BE2C (cell line): ENCODE measurements around the gene SLC35E2B.

Experiments used
- DNase-seq: peaks from one replicate; pipeline ENCODE4 v3.0.0-alpha.2; 2020
- H3K27me3 ChIP-seq: fragments of 250-450 bp; sonication (Bioruptor Pico); 2 replicates; pipeline ENCODE4 v1.5.1; 2020; ENCODE audit warnings: mild to moderate bottlenecking
- H3K36me3 ChIP-seq: fragments of 250-450 bp; sonication (Bioruptor Pico); 2 replicates; pipeline ENCODE4 v1.5.1; 2020; ENCODE audit warnings: mild to moderate bottlenecking
- H3K4me1 ChIP-seq: fragments of 250-450 bp; sonication (Bioruptor Pico); 2 replicates; pipeline ENCODE4 v1.5.1; 2020
- H3K4me3 ChIP-seq: 2 replicates; pipeline ENCODE4 v1.5.1; 2011; ENCODE audit warnings: low read depth, low read length
- H3K9me3 ChIP-seq: fragments of 250-450 bp; sonication (Bioruptor Pico); 2 replicates; pipeline ENCODE4 v1.5.1; 2020
- CTCF ChIP-seq: IDR thresholded peaks from 2 replicates; pipeline ENCODE4 v1.5.1; 2012; ENCODE audit warnings: mild to moderate bottlenecking, low read depth, low read length

The SLC35E2B gene

GRCh38 chr1:1623181-1623630 is 69.4 kb downstream of the SLC35E2B start:
- DNase-seq, result no peak
- H3K27me3 ChIP-seq, result no peaks in the 10 kb centered on the region
- no peak for TF ChIP-seq CTCF
- H3K4me1 ChIP-seq, result peaks cover 4% of the 10 kb centered on the region
- no peaks in the 10 kb centered on the region for H3K9me3 ChIP-seq
- H3K4me3 ChIP-seq, result no peak overlapping the region
- no peaks in the 10 kb centered on the region for H3K36me3 ChIP-seq

GRCh38 chr1:1622788-1623094 is 69.9 kb downstream of the SLC35E2B start:
- no peak for TF ChIP-seq CTCF
- H3K36me3 ChIP-seq, result no peaks in the 10 kb centered on the region

GRCh38 chr1:1622010-1622787 is 70.4 kb downstream of the SLC35E2B start:
- Histone ChIP-seq H3K4me3 (no peak overlapping the region), H3K9me3 (no peaks in the 10 kb centered on the region), H3K36me3 (no peaks in the 10 kb centered on the region), H3K27me3 (no peaks in the 10 kb centered on the region), H3K4me1 (peaks cover 4% of the 10 kb centered on the region)
- no peak for DNase-seq
- TF ChIP-seq CTCF, result no peak

More at GRCh38 chr1:1622788-1623094, 69.9 kb downstream of the SLC35E2B start:
- no peak overlapping the region for H3K4me3 ChIP-seq
- no peaks in the 10 kb centered on the region for H3K27me3 ChIP-seq
- no peaks in the 10 kb centered on the region for H3K9me3 ChIP-seq
- H3K4me1 ChIP-seq, result peaks cover 4% of the 10 kb centered on the region
- DNase-seq, result no peak

GRCh38 chr1:1621173-1622009 is 71.2 kb downstream of the SLC35E2B start:
- no peak for TF ChIP-seq CTCF
- H3K4me3 ChIP-seq, result no peak overlapping the region
- no peaks in the 10 kb centered on the region for H3K27me3 ChIP-seq
- DNase-seq, result no peak
- H3K9me3 ChIP-seq, result no peaks in the 10 kb centered on the region
- H3K4me1 ChIP-seq, result peaks cover 4% of the 10 kb centered on the region
- no peaks in the 10 kb centered on the region for H3K36me3 ChIP-seq

GRCh38 chr1:1620433-1621139 is 72.0 kb downstream of the SLC35E2B start:
- no peak for TF ChIP-seq CTCF

More at GRCh38 chr1:1620433-1621139, 72.0 kb downstream of the SLC35E2B start:
- Histone ChIP-seq H3K27me3 (no peaks in the 10 kb centered on the region), H3K4me3 (no peak overlapping the region), H3K36me3 (no peaks in the 10 kb centered on the region), H3K9me3 (no peaks in the 10 kb centered on the region), H3K4me1 (peaks cover 4% of the 10 kb centered on the region)
- DNase-seq, result no peak
